Calu3 (cell line): ENCODE data around the gene DNAJC15. TPM values are rescaled to one million over a fixed set of nuclear protein-coding genes. Genes with fewer than 3 reads are reported as not detected.

Experiments used
- BruUV-seq: library from RNA; stranded (reverse); fragments of 400-500 nt; replicated peaks from 2 replicates; lab custom pipeline; 2021; lab: Mats Ljungman, UMichigan
- CTCF ChIA-PET: fragments of 300-600 bp; sonication (Branson Sonifier 250); formaldehyde crosslinking; loops from one replicate; lab custom pipeline; 2022; ENCODE audit warnings: antibody characterized with exemption; lab: Charles Lee
- DNase-seq: peaks from one replicate; pipeline ENCODE4 v3.0.0; 2022
- H3K27ac Mint-ChIP-seq: one replicate; pipeline ENCODE4 v1.8.0; 2022; ENCODE audit warnings: mixed read lengths; ENCODE audit not compliant: unreplicated experiment
- H3K27me3 Mint-ChIP-seq: one replicate; pipeline ENCODE4 v1.8.0; 2022; ENCODE audit warnings: mixed read lengths; ENCODE audit not compliant: unreplicated experiment
- H3K36me3 Mint-ChIP-seq: one replicate; pipeline ENCODE4 v1.8.0; 2022; ENCODE audit warnings: mild to moderate bottlenecking, moderate library complexity, mixed read lengths; ENCODE audit not compliant: insufficient read depth, unreplicated experiment
- H3K4me1 Mint-ChIP-seq: one replicate; pipeline ENCODE4 v1.8.0; 2022; ENCODE audit warnings: mild to moderate bottlenecking, low read depth, mixed read lengths; ENCODE audit not compliant: unreplicated experiment
- H3K4me3 Mint-ChIP-seq: one replicate; pipeline ENCODE4 v1.8.0; 2022; ENCODE audit warnings: mild to moderate bottlenecking, low read depth, moderate library complexity, mixed read lengths; ENCODE audit not compliant: unreplicated experiment
- H3K9me3 Mint-ChIP-seq: one replicate; pipeline ENCODE4 v1.8.0; 2022; ENCODE audit warnings: low read depth, mixed read lengths; ENCODE audit not compliant: unreplicated experiment
- intact Hi-C: fragments of 100-400 bp; cut with micrococcal nuclease; formaldehyde crosslinking; loops from one replicate; pipeline ENCODE4 v1.10.0; 2022; ENCODE audit not compliant: unreplicated experiment
- total RNA-seq: library from RNA; stranded (reverse); gene quantifications from 2 replicates; pipeline ENCODE4 v1.2.3, GENCODE V29; 2022
- TF ChIP-seq, protein P1 (sequence below): fragments of 200-600 bp; IDR thresholded peaks from one replicate; pipeline ENCODE4 v1.8.0; 2022; ENCODE audit warnings: antibody characterized with exemption; ENCODE audit not compliant: unreplicated experiment

The DNAJC15 gene
- total RNA-seq, 1 experiment from 2014 or later, result 13.1 TPM

GRCh38 chr13:43088093-43088511 lies 64.7 kb downstream of the DNAJC15 start:
- no peak for DNase-seq
- Mint-ChIP-seq H3K9me3 (peaks cover 3% of the 10 kb centered on the region), H3K36me3 (no peaks in the 10 kb centered on the region), H3K4me1 (no peaks in the 10 kb centered on the region), H3K27me3 (no peaks in the 10 kb centered on the region), H3K4me3 (no peak overlapping the region), H3K27ac (no peak overlapping the region)
- intact Hi-C loops, result no loop called here
- CTCF ChIA-PET, result interaction anchor here (0.6 kb wide), 1 partner anchor 9 kb away, joined by 3 read pairs; no protein-coding TSS in a partner anchor
- TF ChIP-seq, protein P1, sequence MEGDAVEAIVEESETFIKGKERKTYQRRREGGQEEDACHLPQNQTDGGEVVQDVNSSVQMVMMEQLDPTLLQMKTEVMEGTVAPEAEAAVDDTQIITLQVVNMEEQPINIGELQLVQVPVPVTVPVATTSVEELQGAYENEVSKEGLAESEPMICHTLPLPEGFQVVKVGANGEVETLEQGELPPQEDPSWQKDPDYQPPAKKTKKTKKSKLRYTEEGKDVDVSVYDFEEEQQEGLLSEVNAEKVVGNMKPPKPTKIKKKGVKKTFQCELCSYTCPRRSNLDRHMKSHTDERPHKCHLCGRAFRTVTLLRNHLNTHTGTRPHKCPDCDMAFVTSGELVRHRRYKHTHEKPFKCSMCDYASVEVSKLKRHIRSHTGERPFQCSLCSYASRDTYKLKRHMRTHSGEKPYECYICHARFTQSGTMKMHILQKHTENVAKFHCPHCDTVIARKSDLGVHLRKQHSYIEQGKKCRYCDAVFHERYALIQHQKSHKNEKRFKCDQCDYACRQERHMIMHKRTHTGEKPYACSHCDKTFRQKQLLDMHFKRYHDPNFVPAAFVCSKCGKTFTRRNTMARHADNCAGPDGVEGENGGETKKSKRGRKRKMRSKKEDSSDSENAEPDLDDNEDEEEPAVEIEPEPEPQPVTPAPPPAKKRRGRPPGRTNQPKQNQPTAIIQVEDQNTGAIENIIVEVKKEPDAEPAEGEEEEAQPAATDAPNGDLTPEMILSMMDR, result no peak
- no TSS peak for BruUV-seq

DNA sequence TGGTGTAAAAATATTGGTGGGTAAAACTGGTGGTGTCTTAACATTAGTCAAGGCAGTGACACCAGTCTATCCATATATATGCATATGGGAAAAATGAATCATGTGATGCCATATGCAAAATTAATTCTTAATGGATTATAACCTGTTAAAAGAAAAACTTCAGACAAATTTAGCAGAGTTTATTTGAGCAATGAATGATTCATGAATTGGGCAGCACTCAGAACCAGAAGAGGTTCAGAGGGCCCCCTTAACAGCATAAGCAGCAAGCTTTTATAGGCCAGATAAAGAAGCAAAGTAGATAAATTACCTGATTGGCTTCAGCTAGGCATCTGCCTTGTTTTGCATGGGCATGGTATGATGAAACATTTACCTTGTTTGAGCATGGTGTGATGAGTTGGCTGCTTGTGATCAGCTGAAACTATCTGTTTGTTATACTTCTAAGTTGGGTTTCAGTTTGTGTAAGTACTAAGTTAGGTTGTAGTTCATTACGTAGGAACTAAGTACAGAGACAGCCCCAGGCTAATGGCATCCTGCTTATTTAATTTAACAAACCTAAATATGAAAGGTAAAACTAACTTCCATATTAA lies 66.6 kb downstream of the DNAJC15 start:
- Mint-ChIP-seq H3K9me3 (peaks cover 3% of the 10 kb centered on the region), H3K27me3 (no peaks in the 10 kb centered on the region), H3K27ac (no peak overlapping the region), H3K4me3 (no peak overlapping the region), H3K36me3 (no peaks in the 10 kb centered on the region), H3K4me1 (peaks cover under 1% of the 10 kb centered on the region)
- no TSS peak for BruUV-seq
- no peak for DNase-seq
- TF ChIP-seq, protein P1, result no peak
- CTCF ChIA-PET, result no interaction called here
- intact Hi-C loops, result no loop called here

DNA sequence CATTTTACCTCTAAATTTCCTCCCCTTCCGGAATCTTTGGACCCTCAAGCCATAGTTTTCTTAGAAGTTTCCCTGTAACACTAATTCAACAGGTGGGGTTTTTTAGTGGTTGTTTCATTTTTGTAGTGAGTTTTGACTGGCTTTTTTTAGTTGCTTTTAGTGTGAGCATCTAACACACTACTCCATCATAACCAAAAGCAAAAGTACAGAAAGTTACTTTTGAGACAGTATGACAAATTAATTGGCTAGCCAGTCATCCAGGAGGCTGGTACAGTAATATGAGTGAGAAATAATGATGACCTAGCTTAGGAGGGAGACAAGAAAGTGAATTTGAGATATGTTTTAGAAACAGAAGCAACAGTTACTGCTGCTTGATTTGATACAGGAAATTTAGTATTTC lies 71.5 kb downstream of the DNAJC15 start:
- TF ChIP-seq, protein P1, result no peak
- Mint-ChIP-seq H3K4me1 (peaks cover 9% of the 10 kb centered on the region), H3K4me3 (no peak overlapping the region), H3K27ac (no peak overlapping the region), H3K36me3 (no peaks in the 10 kb centered on the region), H3K9me3 (no peaks in the 10 kb centered on the region), H3K27me3 (no peaks in the 10 kb centered on the region)
- intact Hi-C loops, result no loop called here
- BruUV-seq, result no TSS peak
- no peak for DNase-seq
- CTCF ChIA-PET, result no interaction called here

DNA sequence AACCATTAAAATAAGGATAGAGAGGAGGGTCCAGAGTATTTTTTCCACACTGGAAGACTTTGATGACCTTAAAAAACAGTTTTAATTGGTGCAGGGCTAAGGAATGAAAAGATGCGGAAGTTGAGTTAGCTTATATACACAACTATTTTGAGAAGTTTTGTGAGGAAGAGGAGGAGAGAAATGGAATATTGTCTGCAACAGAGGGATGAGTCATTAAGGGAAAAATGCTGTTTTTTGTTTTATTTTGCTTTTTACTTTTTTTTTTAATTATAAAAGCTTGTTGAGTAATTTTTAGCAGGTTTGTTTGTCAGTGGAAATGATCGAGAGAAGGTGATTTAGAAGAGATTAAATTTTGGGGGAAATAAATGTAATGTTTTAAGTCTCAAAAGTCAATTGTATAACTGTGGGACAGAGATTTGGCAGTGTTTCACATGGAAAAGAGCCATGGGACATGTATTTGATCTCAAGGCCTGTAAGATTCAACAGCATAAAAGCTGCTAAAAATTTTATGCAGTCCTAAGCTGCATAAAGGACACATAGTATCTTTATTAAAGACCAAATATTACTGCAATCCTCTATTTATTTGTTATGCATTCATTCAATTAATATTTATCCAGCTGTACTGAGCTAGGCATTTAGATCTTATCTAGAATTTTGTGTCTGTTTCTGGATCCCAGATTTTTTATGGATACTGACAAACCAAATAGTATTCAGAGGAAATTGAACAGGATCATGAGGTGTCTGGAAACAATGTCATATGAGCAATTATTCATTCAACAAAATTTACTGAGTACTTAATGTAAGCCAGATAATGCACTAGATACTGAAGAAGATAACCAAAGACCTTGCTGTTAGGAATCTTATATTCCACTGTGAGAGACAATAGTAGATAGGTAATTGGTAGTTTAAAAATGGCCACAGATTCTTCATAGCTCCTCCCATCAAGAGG lies 72.7 kb downstream of the DNAJC15 start:
- H3K27me3 Mint-ChIP-seq, result no peaks in the 10 kb centered on the region
- H3K4me1 Mint-ChIP-seq, result peaks cover 9% of the 10 kb centered on the region
- H3K36me3 Mint-ChIP-seq, result no peaks in the 10 kb centered on the region
- H3K4me3 Mint-ChIP-seq, result no peak overlapping the region
- no TSS peak for BruUV-seq
- TF ChIP-seq, protein P1, result no peak
- no peaks in the 10 kb centered on the region for H3K9me3 Mint-ChIP-seq
- CTCF ChIA-PET, result interaction anchor here (0.6 kb wide), 1 partner anchor 8 kb away, joined by 3 read pairs; no protein-coding TSS in a partner anchor
- intact Hi-C loops, result no loop called here
- H3K27ac Mint-ChIP-seq, result no peak overlapping the region
- no peak for DNase-seq
